OCI-LY3 (cell line): ENCODE results near the gene UBAC2.

ENCODE experiments used
- CTCF ChIP-seq: fragments of 200-600, 300-600 bp; sonication (generic); IDR thresholded peaks from 2 replicates; pipeline ENCODE4 v1.5.1; 2014; ENCODE audit warnings: antibody characterized with exemption, low read length, low read depth
- EZH2phosphoT487 ChIP-seq: fragments of 200-600 bp; shearing (Covaris generic); IDR thresholded peaks from 2 replicates; pipeline ENCODE4 v1.6.1; 2018; ENCODE audit warnings: antibody characterized with exemption, mixed run types, low read depth

DNA sequence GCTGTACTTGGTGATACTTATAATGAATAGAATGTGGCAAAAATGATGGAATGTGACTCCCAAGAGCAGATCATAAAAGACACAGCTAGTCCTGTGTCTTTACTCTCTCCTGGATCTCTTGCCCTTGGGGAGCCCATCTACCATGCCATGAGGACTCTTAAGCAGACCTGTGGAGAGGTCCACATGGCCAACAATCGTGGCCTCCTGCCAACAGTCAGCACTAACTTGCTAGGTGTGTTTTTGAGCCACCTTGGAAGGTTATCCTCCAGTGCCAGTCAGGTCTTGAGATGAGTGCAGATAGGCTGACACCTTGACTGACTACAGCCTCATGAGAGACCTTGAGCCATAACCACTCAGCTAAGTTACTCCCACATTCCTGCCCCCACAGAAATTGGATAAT lies 128.8 kb downstream of the UBAC2 start:
- TF ChIP-seq CTCF: no peak
- TF ChIP-seq EZH2phosphoT487: no peak
